MM.1S (cell line): ENCODE results near the gene GRIK1.

ENCODE experiments used
- DNase-seq: peaks from one replicate; pipeline ENCODE4 v3.0.0-alpha.2; 2015
- H2AFZ ChIP-seq: fragments of 300-600 bp; sonication (generic); 2 replicates; pipeline ENCODE4 v1.6.0; 2016; ENCODE audit warnings: antibody characterized with exemption, low read length
- H3F3A ChIP-seq: fragments of 300-600 bp; sonication (generic); 2 replicates; pipeline ENCODE4 v1.6.1; 2016; ENCODE audit warnings: mild to moderate bottlenecking, antibody characterized with exemption, low read length, moderate library complexity, mixed read lengths; ENCODE audit not compliant: insufficient read depth
- H3K27ac ChIP-seq: fragments of 300-600 bp; sonication (generic); 2 replicates; pipeline ENCODE4 v1.5.1; 2016; ENCODE audit warnings: mild to moderate bottlenecking, low read length
- H3K27me3 ChIP-seq: fragments of 300-600 bp; sonication (generic); replicated peaks from 2 replicates; pipeline ENCODE4 v1.6.0; 2016; ENCODE audit warnings: low read length; ENCODE audit not compliant: insufficient read depth
- H3K36me3 ChIP-seq: fragments of 300-600 bp; sonication (generic); replicated peaks from 2 replicates; pipeline ENCODE4 v1.6.1; 2016; ENCODE audit warnings: mild to moderate bottlenecking, low read length, mixed read lengths; ENCODE audit not compliant: insufficient read depth
- H3K4me1 ChIP-seq: fragments of 300-600 bp; sonication (generic); 2 replicates; pipeline ENCODE4 v1.6.1; 2016; ENCODE audit warnings: low read length, mixed read lengths
- H3K4me2 ChIP-seq: fragments of 300-600 bp; sonication (generic); 2 replicates; pipeline ENCODE4 v1.6.0; 2016; ENCODE audit warnings: low read depth, low read length
- H3K4me3 ChIP-seq: fragments of 300-600 bp; sonication (generic); 2 replicates; pipeline ENCODE4 v1.5.1; 2016; ENCODE audit warnings: low read length, mixed read lengths
- H3K79me2 ChIP-seq: fragments of 300-600 bp; sonication (generic); 2 replicates; pipeline ENCODE4 v1.6.1; 2016; ENCODE audit warnings: mixed run types, low read length, mixed read lengths
- H3K9ac ChIP-seq: fragments of 300-600 bp; sonication (generic); 2 replicates; pipeline ENCODE4 v1.6.1; 2016; ENCODE audit warnings: low read length, mixed read lengths
- H3K9me2 ChIP-seq: fragments of 300-600 bp; sonication (generic); replicated peaks from 2 replicates; pipeline ENCODE4 v1.6.1; 2016; ENCODE audit warnings: mild to moderate bottlenecking, low read length, mixed read lengths; ENCODE audit not compliant: insufficient read depth
- H3K9me3 ChIP-seq: fragments of 300-600 bp; sonication (generic); replicated peaks from 2 replicates; pipeline ENCODE4 v1.6.1; 2016; ENCODE audit warnings: mild to moderate bottlenecking, low read length, mixed read lengths; ENCODE audit not compliant: insufficient read depth
- H4K20me1 ChIP-seq: fragments of 300-600 bp; sonication (generic); 2 replicates; pipeline ENCODE4 v1.6.1; 2016; ENCODE audit warnings: mild to moderate bottlenecking, low read length, moderate library complexity, mixed read lengths; ENCODE audit not compliant: insufficient read depth
- EZH2 ChIP-seq: fragments of 300-600 bp; sonication (generic); optimal IDR thresholded peaks from 2 replicates; pipeline ENCODE3; 2017; ENCODE audit warnings: low read depth, mild to moderate bottlenecking, antibody characterized with exemption, low read length, mixed read lengths
- EZH2phosphoT487 ChIP-seq: fragments of 300-600 bp; sonication (generic); IDR thresholded peaks from 2 replicates; pipeline ENCODE4 v1.6.1; 2018; ENCODE audit warnings: antibody characterized with exemption, low read length
- TF ChIP-seq, protein P1 (sequence below): fragments of 300-600 bp; sonication (generic); IDR thresholded peaks from 2 replicates; pipeline ENCODE4 v1.5.1; 2016; ENCODE audit warnings: antibody characterized with exemption, low read length, mixed read lengths

GRIK1 gene

DNA sequence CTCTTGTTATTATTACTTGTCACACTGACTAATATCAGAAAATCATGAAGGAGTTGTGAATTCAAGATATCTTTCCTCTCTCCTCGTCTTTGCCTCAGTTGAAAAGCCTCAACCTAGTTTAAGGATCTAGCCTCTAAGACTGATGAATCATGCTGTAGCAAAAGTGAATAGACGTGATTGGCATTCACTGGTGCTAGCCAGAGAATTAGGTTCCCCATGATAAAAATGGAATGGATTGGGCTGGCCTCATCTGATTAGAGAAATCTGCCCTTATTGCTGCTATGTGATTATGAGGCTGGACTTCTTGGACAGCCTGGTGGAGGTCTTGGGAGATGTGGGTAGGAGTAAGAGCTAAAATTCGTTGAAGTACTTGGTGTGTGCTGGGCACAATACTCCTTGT, 432.8 kb downstream of the GRIK1 start:
- H3K4me1 ChIP-seq: no peaks in the 10 kb centered on the region
- TF ChIP-seq EZH2: no peak
- TF ChIP-seq EZH2phosphoT487: no peak
- TF ChIP-seq, protein P1, sequence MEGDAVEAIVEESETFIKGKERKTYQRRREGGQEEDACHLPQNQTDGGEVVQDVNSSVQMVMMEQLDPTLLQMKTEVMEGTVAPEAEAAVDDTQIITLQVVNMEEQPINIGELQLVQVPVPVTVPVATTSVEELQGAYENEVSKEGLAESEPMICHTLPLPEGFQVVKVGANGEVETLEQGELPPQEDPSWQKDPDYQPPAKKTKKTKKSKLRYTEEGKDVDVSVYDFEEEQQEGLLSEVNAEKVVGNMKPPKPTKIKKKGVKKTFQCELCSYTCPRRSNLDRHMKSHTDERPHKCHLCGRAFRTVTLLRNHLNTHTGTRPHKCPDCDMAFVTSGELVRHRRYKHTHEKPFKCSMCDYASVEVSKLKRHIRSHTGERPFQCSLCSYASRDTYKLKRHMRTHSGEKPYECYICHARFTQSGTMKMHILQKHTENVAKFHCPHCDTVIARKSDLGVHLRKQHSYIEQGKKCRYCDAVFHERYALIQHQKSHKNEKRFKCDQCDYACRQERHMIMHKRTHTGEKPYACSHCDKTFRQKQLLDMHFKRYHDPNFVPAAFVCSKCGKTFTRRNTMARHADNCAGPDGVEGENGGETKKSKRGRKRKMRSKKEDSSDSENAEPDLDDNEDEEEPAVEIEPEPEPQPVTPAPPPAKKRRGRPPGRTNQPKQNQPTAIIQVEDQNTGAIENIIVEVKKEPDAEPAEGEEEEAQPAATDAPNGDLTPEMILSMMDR: no peak
- H3K79me2 ChIP-seq: no peaks in the 10 kb centered on the region
- H4K20me1 ChIP-seq: no peaks in the 10 kb centered on the region
- no peak overlapping the region for H3K27ac ChIP-seq
- no peak for DNase-seq
- H3K9ac ChIP-seq: no peak overlapping the region
- H3K9me3 ChIP-seq: no peaks in the 10 kb centered on the region
- no peak overlapping the region for H3K4me2 ChIP-seq
- no peak overlapping the region for H2AFZ ChIP-seq
- H3K9me2 ChIP-seq: no peaks in the 10 kb centered on the region
- no peaks in the 10 kb centered on the region for H3F3A ChIP-seq
- no peaks in the 10 kb centered on the region for H3K36me3 ChIP-seq
- H3K4me3 ChIP-seq: no peak overlapping the region
- no peaks in the 10 kb centered on the region for H3K27me3 ChIP-seq

GRCh38 chr21:29506214-29506613, 433.6 kb downstream of the GRIK1 start:
- no peak overlapping the region for H2AFZ ChIP-seq
- no peaks in the 10 kb centered on the region for H3K9me2 ChIP-seq
- no peaks in the 10 kb centered on the region for H3K79me2 ChIP-seq
- no peaks in the 10 kb centered on the region for H3K36me3 ChIP-seq
- H3K4me3 ChIP-seq: no peak overlapping the region
- no peaks in the 10 kb centered on the region for H3F3A ChIP-seq
- H3K4me1 ChIP-seq: no peaks in the 10 kb centered on the region
- H3K4me2 ChIP-seq: no peak overlapping the region
- H3K27me3 ChIP-seq: no peaks in the 10 kb centered on the region
- H3K27ac ChIP-seq: no peak overlapping the region
- TF ChIP-seq, protein P1: no peak
- TF ChIP-seq EZH2phosphoT487 (no peak), EZH2 (no peak)
- no peak for DNase-seq
- no peak overlapping the region for H3K9ac ChIP-seq
- H4K20me1 ChIP-seq: no peaks in the 10 kb centered on the region
- H3K9me3 ChIP-seq: no peaks in the 10 kb centered on the region

- H3K27ac ChIP-seq: no peak overlapping the region
- no peaks in the 10 kb centered on the region for H3F3A ChIP-seq
- no peak overlapping the region for H2AFZ ChIP-seq
- no peak for DNase-seq
- no peaks in the 10 kb centered on the region for H3K9me2 ChIP-seq
- H3K9me3 ChIP-seq: no peaks in the 10 kb centered on the region
- H3K4me1 ChIP-seq: no peaks in the 10 kb centered on the region
- TF ChIP-seq, protein P1: no peak
- TF ChIP-seq EZH2: no peak
- no peak for TF ChIP-seq EZH2phosphoT487
- H3K9ac ChIP-seq: no peak overlapping the region
- H3K27me3 ChIP-seq: no peaks in the 10 kb centered on the region
- H3K4me2 ChIP-seq: no peak overlapping the region
- H3K79me2 ChIP-seq: no peaks in the 10 kb centered on the region
- H4K20me1 ChIP-seq: no peaks in the 10 kb centered on the region
- no peaks in the 10 kb centered on the region for H3K36me3 ChIP-seq
- no peak overlapping the region for H3K4me3 ChIP-seq
These were observed 435.0 kb downstream of the GRIK1 start for GRCh38 chr21:29504751-29505321.
